Esophagus muscularis mucosa (tissue), 4 donors: ENCODE data around the gene SLC6A9. TPM values are rescaled to one million over a fixed set of nuclear protein-coding genes. Genes with fewer than 3 reads are reported as not detected.

ENCODE experiments used
- DNase-seq: peaks from one replicate; pipeline ENCODE4 v3.0.0-alpha.2; 2017; ENCODE audit errors: extremely low spot score
- H3K27ac ChIP-seq, 4 donors: fragments of 200-600 bp; sonication (generic); replicated peaks in 1 of 4; 1 replicate in 3 of 4; 2 replicates in 1 of 4; pipeline ENCODE4 v1.5.1; 2016 to 2019; ENCODE audit warnings: mild to moderate bottlenecking in 1 of 4
- H3K27me3 ChIP-seq, 4 donors: fragments of 200-600 bp; sonication (generic); one replicate each; pipeline versions ENCODE4 v1.5.1 to v1.6.0; 2016 to 2019
- H3K36me3 ChIP-seq, 4 donors: fragments of 200-600 bp; sonication (generic); one replicate each; pipeline ENCODE4 v1.5.1; 2016 to 2019
- H3K4me1 ChIP-seq, 4 donors: fragments of 200-600 bp; sonication (generic); one replicate each; pipeline ENCODE4 v1.5.1; 2016 to 2019
- H3K4me3 ChIP-seq, 4 donors: fragments of 200-600 bp; sonication (generic); 1 replicate in 2 of 4; 2 replicates in 2 of 4; pipeline ENCODE4 v1.5.1; 2016 to 2019; ENCODE audit warnings: mild to moderate bottlenecking in 4 of 4, moderate library complexity in 1 of 4
- H3K9me3 ChIP-seq, 4 donors: fragments of 200-600 bp; sonication (generic); 1 replicate in 3 of 4; 2 replicates in 1 of 4; pipeline ENCODE4 v1.5.1; 2016 to 2019
- CTCF ChIP-seq, 3 experiments: fragments of 200-600 bp in 2 of 3; fragments of 450-650 bp in 1 of 3; sonication (generic) in 2 of 3; IDR thresholded peaks; one replicate each; pipeline ENCODE4 v1.5.1; 2017 to 2019; ENCODE audit warnings: antibody characterized with exemption in 3 of 3, mild to moderate bottlenecking in 2 of 3, moderate library complexity in 1 of 3
- EP300 ChIP-seq: sonication (generic); formaldehyde crosslinking; IDR thresholded peaks from one replicate; pipeline ENCODE4 v1.6.1; 2017; ENCODE audit warnings: antibody characterized with exemption
- POLR2A ChIP-seq: fragments of 450-650 bp; IDR thresholded peaks from one replicate; pipeline ENCODE4 v1.6.1; 2017; ENCODE audit warnings: antibody characterized with exemption, moderate library complexity, mild to moderate bottlenecking, low read depth
- POLR2AphosphoS5 ChIP-seq, 2 donors: sonication (generic); formaldehyde crosslinking; IDR thresholded peaks; one replicate each; pipeline ENCODE4 v1.6.1; 2017; ENCODE audit warnings: antibody characterized with exemption in 2 of 2
- WGBS: methylation state at CpG from one replicate; pipeline ENCODE4 v1.1.5; 2018; 5-methylcytosine and 5-hydroxymethylcytosine counted together
- intact Hi-C: fragments of 100-400 bp; cut with DNase I; formaldehyde crosslinking; loops from one replicate; pipeline ENCODE4 v1.15.1; 2023
- total RNA-seq, 4 donors: library from RNA; depleted of rRNA; stranded (reverse); fragments of >200 nt; gene quantifications; one replicate each; pipeline versions ENCODE4 v1.1.0 to v1.2.1, GENCODE V29; 2016

The SLC6A9 gene
- total RNA-seq, 4 donors from 2014 or later = 5.2 to 17.9 (median 7.8) TPM

DNA sequence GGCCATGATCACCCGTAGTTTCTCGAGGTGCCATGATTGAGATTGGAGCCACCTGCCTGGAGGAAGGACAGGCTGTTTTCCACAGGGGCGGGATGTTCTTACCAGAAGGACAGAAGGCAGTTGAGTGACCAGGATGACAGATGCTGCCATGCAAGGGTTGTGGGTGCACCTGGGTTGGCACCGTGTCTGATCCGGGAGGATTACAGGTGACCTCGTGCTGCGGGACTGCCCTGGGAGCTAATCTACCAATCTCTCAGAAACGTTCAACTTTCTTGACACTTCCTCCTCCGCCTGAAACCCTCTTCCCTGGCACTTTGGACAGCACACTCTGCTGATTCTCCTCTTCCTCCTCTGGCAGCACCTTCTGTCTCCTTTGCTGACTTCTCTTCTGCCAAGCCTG, 13.8 kb upstream of the SLC6A9 start:
- intact Hi-C loops = loop anchor here (2.0 kb wide), 1 partner anchor 40 kb away; no protein-coding TSS in a partner anchor
- TF ChIP-seq CTCF (IDR thresholded peaks at IDR 0.05) (no peak), POLR2AphosphoS5 (IDR thresholded peaks at IDR 0.05) (no peak)
- Histone ChIP-seq H3K4me3 (no peak overlapping the region), H3K9me3 (no peaks in the 10 kb centered on the region), H3K36me3 (no peaks in the 10 kb centered on the region), H3K4me1 (peaks cover 0 to 29% (median 24%) of the 10 kb centered on the region in 4 donors), H3K27ac (no peak overlapping the region), H3K27me3 (no peaks in the 10 kb centered on the region)
- WGBS = 70% methylated on average over 9 of the region's 9 CpGs
- DNase-seq = no peak

GRCh38 chr1:44044071-44044801, 13.0 kb upstream of the SLC6A9 start:
- WGBS = 81% methylated on average over 7 of the region's 7 CpGs
- H3K36me3 ChIP-seq = no peaks in the 10 kb centered on the region
- no peak for DNase-seq
- TF ChIP-seq CTCF (IDR thresholded peaks at IDR 0.05) = no peak
- TF ChIP-seq POLR2A = no peak
- no peak for TF ChIP-seq POLR2AphosphoS5 (IDR thresholded peaks at IDR 0.05)
- TF ChIP-seq EP300 = no peak
- intact Hi-C loops = loop anchor here (2.0 kb wide), 1 partner anchor 39 kb away; no protein-coding TSS in a partner anchor
- no peaks in the 10 kb centered on the region for H3K27me3 ChIP-seq
- H3K4me3 ChIP-seq = no peak overlapping the region
- peaks cover 0 to 21% (median 16%) of the 10 kb centered on the region in 4 donors for H3K4me1 ChIP-seq
- H3K27ac ChIP-seq = no peak overlapping the region
- H3K9me3 ChIP-seq = no peaks in the 10 kb centered on the region

DNA sequence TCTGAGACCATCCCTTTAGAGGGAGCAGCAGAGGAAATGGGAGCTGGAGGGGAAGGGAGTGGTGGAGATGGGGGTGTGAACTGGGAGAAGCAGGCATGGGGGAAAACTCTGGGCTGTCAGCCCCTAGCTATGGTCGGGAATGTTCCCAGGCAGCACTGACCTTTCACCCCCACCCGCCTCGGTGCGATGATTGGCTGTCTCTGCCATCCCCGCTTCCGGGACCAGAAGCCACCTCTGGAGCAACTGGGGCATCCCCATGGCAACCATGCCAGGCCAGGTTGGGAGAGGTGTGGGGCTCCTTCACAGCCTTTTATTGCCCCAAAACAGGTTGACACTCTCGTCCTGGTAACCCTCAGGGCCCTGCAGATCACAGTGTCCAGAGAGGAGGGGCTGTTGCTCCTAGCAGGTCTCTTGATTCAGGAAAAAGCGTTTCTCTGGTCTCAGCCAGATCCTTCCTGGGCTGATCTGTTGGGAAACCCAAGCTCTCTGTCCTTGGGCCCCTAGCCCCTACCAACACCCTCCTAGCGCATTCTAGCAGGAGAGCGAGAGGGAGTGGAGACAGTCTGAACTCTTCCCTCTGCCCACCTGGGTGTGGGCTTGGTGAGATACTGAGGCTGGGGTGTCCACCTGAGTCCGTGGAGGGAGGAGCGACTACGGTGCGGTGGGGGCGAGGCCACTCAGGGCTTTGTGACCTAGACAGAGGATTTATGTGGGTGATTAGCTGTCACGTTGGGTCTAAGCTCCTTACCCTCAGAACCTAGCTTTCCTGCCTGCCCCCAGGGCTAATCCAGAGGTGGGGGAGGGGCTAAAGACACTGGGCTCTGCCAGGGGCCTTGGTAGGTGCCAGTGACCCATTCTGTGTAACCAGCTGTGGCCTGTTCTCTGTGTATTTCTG, 12.2 kb upstream of the SLC6A9 start:
- DNase-seq = no peak
- peaks cover 0 to 13% (median 11%) of the 10 kb centered on the region in 4 donors for H3K4me1 ChIP-seq
- intact Hi-C loops = loop anchor here (2.0 kb wide), 1 partner anchor 39 kb away; no protein-coding TSS in a partner anchor
- no peaks in the 10 kb centered on the region for H3K36me3 ChIP-seq
- 78% methylated on average over 16 of the region's 16 CpGs for WGBS
- TF ChIP-seq POLR2A (no peak), EP300 (no peak), CTCF (IDR thresholded peaks at IDR 0.05) (no peak), POLR2AphosphoS5 (IDR thresholded peaks at IDR 0.05) (no peak)
- no peaks in the 10 kb centered on the region for H3K9me3 ChIP-seq
- no peak overlapping the region for H3K27ac ChIP-seq
- no peaks in the 10 kb centered on the region for H3K27me3 ChIP-seq
- H3K4me3 ChIP-seq = no peak overlapping the region

GRCh38 chr1:44040846-44041245, 9.6 kb upstream of the SLC6A9 start:
- WGBS = 77% methylated on average over 4 of the region's 4 CpGs
- H3K9me3 ChIP-seq = no peaks in the 10 kb centered on the region
- H3K27ac ChIP-seq = no peak overlapping the region
- no peaks in the 10 kb centered on the region for H3K36me3 ChIP-seq
- intact Hi-C loops = no loop called here
- DNase-seq = no peak
- no peak for TF ChIP-seq POLR2A
- TF ChIP-seq EP300 = no peak
- no peak for TF ChIP-seq CTCF (IDR thresholded peaks at IDR 0.05)
- no peak for TF ChIP-seq POLR2AphosphoS5 (IDR thresholded peaks at IDR 0.05)
- no peak overlapping the region for H3K4me3 ChIP-seq
- H3K27me3 ChIP-seq = no peaks in the 10 kb centered on the region
- peaks cover 12 to 14% (median 14%) of the 10 kb centered on the region in 4 donors for H3K4me1 ChIP-seq
